HG03571 (cell line): ENCODE results near the gene BCLAF3.
A peak's percentile ranks its signal among the peaks of the same experiment; 100 is the strongest.

Source experiments
- ATAC-seq: cut with Tn5 transposase; IDR thresholded peaks from one replicate; pipeline ENCODE4 v1.9.1; 2021; ENCODE audit not compliant: unreplicated experiment

Gene BCLAF3

DNA sequence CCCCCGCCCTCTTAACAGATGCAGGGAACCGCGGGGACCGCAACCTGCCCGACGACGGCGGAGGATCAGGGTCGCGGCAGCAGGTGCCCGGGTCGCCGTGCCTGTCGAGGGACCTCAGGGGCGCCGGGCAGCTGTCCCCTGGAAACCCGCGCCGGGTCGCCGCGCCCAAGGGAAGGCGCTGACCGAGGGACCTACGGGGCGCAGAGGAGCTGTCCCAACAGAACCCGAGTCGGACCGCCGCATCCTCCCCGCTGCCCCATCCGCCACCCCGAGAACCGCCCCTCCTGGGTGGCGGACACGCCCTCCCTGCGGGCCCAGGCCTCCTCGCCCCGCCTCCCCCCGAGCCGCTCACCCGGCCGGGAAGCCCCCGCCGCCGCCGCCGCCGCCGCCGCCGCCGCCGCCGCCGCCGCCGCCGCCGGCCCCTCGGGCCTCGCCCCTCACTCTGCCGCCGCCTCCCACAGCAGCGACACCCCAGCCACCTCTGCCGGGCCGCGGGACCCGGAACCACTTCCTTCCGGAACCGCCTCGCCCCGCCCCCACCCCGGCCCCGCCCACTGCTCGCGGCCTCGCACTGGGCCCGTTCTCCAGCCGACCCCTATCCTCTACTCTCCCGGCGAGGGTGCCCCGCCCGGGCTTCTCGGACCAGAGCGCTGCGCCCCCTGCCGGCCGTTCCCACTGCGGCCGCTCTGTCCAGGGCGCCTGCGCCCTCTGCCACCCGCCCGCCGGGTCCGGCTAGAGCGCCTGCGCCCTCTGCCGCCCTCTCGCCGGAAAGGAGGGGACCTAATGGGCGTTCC is at the start of gene BCLAF3:
Gene BCLAF3 (minus strand): TSS at position 506 of the 794 bp plus-strand sequence. CDS start 20,797 bp downstream, outside the sequence.
- peak; percentile 97 for ATAC-seq

DNA sequence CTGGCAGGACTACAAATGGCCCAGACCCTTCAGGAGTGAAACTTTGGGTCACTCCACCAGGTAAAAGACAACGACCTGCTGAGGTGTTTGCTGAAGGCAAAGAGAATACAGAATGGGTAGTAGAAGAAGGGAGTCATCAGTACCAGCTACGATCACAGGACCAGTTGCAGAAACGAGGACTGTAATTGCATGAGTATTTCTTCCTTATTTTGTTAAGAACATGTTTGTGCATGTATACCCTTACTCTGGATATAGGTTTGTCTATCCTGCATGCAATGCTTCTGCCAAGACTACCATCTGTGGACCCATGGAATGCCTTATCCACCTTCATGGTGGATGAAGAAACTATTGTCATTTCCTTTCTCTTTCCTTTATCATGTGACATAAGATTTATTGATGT is 48.1 kb upstream of the BCLAF3 start:
- ATAC-seq: no peak

DNA sequence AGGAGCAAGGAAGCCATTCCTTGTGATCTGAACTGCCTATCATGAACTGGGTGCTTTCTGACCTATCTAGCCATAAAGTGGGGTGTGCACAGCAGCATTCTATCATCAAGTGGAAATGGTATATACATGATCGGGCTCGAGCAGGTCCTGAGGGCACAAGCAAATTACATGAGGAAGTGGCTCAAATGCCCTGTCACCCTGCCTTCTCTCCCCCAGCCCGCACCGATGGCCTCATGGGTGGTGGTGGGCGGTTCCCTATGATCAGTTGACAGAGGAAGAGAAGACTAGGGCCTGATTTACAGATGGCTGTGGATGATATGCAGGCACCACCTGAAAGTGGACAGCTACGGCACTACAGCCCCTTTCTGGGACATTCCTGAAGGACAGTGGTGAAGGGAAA is 46.3 kb upstream of the BCLAF3 start:
- ATAC-seq: no peak

GRCh38 chrX:20032201-20032600 is 41.3 kb upstream of the BCLAF3 start:
- ATAC-seq: no peak

- ATAC-seq: no peak
These were observed 38.9 kb upstream of the BCLAF3 start for GRCh38 chrX:20029728-20030127.

DNA sequence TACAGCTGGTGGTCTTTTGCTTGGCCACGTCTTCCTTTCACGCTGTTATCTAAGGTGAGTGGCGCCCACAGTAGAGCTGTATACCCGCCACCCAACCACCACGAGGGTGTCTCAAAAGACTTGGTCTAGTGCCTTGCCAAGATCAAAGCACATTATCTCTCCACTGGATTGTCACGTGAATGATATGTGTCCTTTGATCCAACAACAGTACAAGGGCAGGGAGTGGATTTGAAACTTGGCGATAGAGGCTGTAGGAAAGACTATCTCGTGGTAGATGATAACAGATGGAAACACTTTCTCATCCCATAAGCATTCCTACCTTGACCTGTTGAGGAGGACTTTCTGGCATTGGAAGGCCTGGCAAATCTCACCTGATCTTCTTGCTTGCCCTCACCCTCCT is 37.7 kb upstream of the BCLAF3 start:
- no peak for ATAC-seq

GRCh38 chrX:20026278-20026677 is 35.4 kb upstream of the BCLAF3 start:
- no peak for ATAC-seq

- no peak for ATAC-seq
These were observed 29.0 kb upstream of the BCLAF3 start for GRCh38 chrX:20019672-20020365.

DNA sequence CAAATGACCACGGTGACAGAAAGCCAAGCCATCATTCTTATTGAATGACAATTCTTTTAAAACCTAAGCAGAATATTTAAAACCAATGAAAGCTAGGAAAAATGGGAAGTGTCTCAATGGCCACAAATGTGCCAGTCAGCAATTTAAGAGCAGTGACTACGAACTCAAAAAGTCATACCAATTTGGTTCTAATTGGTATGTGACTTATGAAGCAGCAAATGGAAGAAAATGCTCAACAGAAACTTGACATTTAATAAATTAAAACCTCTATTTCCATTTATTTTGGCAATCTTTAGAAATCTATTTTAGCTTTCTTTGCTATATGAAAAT is 25.7 kb upstream of the BCLAF3 start:
- ATAC-seq: no peak

DNA sequence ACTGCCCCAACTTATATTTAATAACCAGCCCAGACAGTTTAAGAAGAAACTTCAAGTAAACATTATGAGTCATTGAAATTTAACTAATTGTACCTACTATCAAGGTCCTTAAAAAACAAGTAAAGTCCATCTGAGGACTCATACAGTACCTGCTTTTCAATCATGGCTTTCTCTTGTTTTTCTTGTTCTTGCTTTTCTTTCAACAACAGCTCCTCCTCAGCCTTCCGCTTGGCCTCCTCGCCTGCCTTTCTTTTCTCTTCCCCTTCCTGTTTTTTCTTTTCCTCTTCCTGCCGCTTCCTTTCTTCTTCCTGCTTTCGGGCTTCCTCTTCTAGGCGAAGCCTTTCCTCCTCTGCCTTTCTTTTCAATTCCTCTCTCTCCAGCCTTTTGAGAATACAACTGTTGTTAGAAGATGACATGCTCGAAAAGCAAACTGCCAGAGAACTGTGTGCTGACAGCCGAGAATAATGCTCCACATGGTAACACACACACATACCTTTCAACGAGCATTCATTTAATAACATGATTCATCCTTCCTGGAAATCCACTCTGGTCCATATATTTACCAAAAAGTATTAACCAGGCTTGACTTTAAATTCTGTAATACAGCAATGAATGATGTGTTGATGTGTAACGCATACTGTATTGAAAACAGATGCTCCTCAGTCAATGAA is 25.2 kb upstream of the BCLAF3 start:
- no peak for ATAC-seq

DNA sequence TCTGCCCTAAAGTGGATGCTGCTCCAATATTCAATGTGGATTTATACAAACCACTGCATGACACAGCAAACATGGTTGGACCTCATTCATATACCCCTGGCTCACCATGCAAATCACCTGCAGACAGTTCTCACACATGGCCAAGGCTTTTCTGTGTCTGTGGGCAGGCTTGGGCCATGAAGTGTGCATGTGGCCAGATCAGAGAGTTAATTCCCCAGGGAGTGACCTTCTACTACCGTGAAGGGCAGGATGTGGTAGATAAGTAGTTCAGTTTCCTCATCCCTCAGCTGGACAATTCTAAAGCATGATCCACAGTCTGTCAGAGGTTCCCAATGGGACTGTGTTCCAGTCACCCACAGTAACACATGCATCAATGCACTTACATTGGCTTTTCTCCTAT is 24.6 kb upstream of the BCLAF3 start:
- no peak for ATAC-seq

DNA sequence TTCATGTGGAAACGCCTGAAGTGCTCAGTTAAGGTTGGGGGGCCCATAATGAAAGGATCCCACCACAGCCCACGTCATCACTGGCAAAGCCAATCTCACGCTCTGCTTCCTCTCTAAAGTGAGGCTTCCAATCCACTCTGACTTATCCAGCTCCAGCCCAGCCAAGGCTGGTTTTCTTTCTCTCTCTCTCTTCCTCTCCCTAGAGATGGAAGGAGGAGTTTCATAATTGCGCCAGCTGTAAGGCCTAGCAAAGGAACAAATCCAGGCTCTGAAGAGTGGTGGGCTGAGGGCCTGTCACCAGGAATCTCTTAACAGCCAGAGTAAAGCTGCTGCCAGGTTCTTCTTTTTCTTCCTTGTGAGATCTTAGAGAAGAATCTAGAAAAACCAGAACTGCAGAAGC is 20.7 kb upstream of the BCLAF3 start:
- no peak for ATAC-seq

DNA sequence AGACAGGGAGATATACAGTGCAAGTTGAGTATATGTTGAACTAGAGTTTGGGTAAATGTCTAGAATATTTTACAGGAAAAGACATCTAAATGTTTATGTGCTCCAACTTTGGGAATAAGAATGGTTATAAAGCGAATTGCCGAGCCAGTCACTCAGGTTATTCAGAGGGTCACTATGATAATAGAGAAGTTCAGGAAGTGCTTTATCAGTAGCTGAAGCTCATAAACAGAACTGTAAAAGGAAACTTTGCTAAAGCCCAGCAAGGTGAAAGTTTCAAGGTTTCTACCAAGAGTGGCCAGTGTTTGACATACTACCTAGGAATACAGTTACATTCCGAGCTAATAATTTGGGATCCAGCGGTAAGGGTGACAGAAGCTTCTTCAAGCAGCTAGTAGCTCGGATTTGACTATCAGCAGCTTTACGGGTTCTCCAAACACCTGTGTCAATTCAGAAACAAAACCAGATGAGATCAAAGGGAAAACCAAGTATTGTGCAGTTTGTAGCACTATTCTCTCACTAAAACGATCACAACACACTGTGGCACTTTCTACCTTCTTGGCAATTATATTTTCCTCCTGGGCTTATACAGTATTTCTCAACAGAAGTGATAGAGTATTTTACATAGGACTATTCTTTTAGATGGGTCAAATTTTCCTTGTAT is 17.2 kb upstream of the BCLAF3 start:
- ATAC-seq: no peak

DNA sequence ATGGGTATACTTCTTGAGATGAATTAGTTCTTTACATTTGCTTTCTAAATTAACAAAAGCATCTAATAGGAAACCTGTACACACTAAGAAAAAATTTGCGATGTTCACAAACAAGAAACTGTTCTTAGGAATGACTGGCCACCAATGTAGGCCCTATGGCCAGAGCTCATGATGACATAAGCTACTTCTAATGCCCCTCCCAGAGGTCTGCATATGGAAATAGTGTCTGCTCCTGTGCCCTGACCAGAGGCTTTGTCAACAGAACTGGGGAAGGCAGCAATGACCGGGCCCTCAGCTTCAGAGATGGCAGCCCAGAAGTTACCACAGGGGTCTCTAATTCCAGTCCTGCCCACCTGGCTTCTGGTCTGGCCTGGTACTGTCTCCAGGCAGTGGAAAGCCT is 15.0 kb upstream of the BCLAF3 start:
- ATAC-seq: no peak

DNA sequence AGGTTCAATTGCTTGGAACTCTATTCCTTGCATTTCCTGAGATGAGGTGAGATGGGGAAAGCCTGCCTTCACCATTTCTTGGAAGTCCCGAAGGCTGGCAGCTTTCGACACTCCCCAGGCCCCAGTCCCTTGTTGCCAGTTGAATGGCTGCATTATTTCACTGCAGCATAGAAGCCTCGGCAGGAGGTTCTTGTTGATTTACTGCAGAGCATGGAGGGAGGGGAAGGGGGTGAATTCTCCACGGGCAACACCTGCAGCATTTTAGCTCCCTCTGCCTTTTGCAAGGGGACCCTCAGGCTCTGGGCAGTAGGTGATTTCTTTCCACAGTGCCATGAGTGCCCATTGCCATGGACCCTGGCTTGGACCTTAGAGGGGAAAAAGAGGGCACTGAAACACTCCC is 10.7 kb upstream of the BCLAF3 start:
- no peak for ATAC-seq

GRCh38 chrX:19991350-19991718 is 473 bp upstream of the BCLAF3 start:
- no peak for ATAC-seq

GRCh38 chrX:19990151-19990555 is 708 bp downstream of the BCLAF3 start:
- peak; percentile 24 for ATAC-seq

DNA sequence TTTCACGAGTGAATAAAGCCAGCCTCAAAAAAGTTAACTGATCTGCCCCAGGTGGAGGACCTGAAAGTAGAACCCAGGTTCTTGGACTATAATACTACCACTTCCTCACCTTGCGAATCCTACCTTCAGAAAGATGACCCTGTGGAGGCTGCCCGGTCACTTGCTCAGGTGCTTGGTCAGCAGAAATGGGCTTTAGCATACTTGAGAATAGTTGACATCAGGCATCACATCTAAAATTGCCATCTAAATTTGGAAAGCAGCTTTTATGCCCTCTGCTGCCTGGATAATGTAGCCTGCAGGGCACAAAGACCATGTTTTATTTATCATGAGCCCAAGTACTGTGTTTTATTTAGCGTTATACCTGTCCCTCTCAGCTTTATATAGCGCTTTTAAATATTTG is 3.0 kb downstream of the BCLAF3 start:
- ATAC-seq: no peak

GRCh38 chrX:19986531-19986930 is 4.3 kb downstream of the BCLAF3 start:
- no peak for ATAC-seq

DNA sequence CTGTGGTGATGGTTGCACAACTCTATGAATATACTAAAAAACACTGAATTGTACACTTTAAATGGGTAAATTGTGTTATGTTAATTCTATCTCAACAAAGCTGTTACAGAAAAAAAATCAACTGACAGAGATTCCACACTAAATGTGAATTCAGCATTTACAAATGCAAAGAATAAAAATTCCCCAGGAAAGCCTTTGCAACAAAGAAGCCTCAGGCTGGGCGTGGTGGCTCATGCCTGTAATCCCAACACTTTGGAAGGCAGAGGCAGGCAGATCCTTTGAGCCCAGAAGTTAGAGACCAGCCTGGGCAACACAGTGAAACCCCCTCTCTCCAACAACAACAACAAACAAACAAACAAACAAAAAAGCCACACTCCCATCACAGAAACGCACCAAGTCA is 8.9 kb downstream of the BCLAF3 start:
- ATAC-seq: no peak

- ATAC-seq: no peak
These were observed 15.0 kb downstream of the BCLAF3 start for GRCh38 chrX:19975845-19976244.

- no peak for ATAC-seq
These were observed 17.9 kb downstream of the BCLAF3 start for GRCh38 chrX:19972984-19973383.
